HL-60/S4 (cell line): ENCODE results near the gene MRPL14.

Experiments used
- in situ Hi-C: fragments of 300-500 bp; cut with MboI; formaldehyde crosslinking; loops from 2 replicates; pipeline ENCODE4 v1.14.3; 2022; ENCODE audit warnings: low sequenced_read_pairs

Gene MRPL14

GRCh38 chr6:44071670-44072451, 55.4 kb downstream of the MRPL14 start:
- in situ Hi-C loops, result loop anchor here (25.0 kb wide), 1 partner anchor 310 kb away; the partner anchor contains the start of gene VEGFA

GRCh38 chr6:44068607-44069296, 58.5 kb downstream of the MRPL14 start:
- in situ Hi-C loops, result loop anchor here (25.0 kb wide), 1 partner anchor 306 kb away; the partner anchor contains the start of gene VEGFA

GRCh38 chr6:44067173-44068139, 59.8 kb downstream of the MRPL14 start:
- in situ Hi-C loops, result loop anchor here (25.0 kb wide), 1 partner anchor 305 kb away; the partner anchor contains the start of gene VEGFA

GRCh38 chr6:44066394-44067172, 60.7 kb downstream of the MRPL14 start:
- in situ Hi-C loops, result loop anchor here (25.0 kb wide), 1 partner anchor 304 kb away; the partner anchor contains the start of gene VEGFA

GRCh38 chr6:44065443-44066140, 61.7 kb downstream of the MRPL14 start:
- in situ Hi-C loops, result loop anchor here (25.0 kb wide), 1 partner anchor 303 kb away; the partner anchor contains the start of gene VEGFA

GRCh38 chr6:44064948-44065272, 62.3 kb downstream of the MRPL14 start:
- in situ Hi-C loops, result loop anchor here (25.0 kb wide), 1 partner anchor 303 kb away; the partner anchor contains the start of gene VEGFA

GRCh38 chr6:44064089-44064947, 62.9 kb downstream of the MRPL14 start:
- in situ Hi-C loops, result loop anchor here (25.0 kb wide), 1 partner anchor 302 kb away; the partner anchor contains the start of gene VEGFA

GRCh38 chr6:44063561-44064059, 63.6 kb downstream of the MRPL14 start:
- in situ Hi-C loops, result loop anchor here (25.0 kb wide), 1 partner anchor 301 kb away; the partner anchor contains the start of gene VEGFA
